Testis (tissue), 3 donors: Measurements from ENCODE around the gene CDRT4. TPM values are rescaled to one million over a fixed set of nuclear protein-coding genes. Genes with fewer than 3 reads are reported as not detected.

ENCODE experiments used
- DNase-seq: peaks from one replicate; pipeline ENCODE4 v3.0.0-alpha.2; 2019
- H3K27ac ChIP-seq, 2 donors: fragments of 200-600 bp; sonication (generic); one replicate each; pipeline ENCODE4 v1.5.1; 2019
- H3K27me3 ChIP-seq: fragments of 200-600 bp; sonication (generic); one replicate; pipeline ENCODE4 v1.5.1; 2019
- H3K36me3 ChIP-seq: fragments of 200-600 bp; sonication (generic); one replicate; pipeline ENCODE4 v1.5.1; 2017; ENCODE audit warnings: low read depth; ENCODE audit errors: missing control alignments
- H3K4me1 ChIP-seq: fragments of 200-600 bp; sonication (generic); one replicate; pipeline ENCODE4 v1.5.1; 2019
- H3K4me3 ChIP-seq, 2 donors: fragments of 200-600 bp; sonication (generic); one replicate each; pipeline ENCODE4 v1.5.1; 2017 to 2019
- H3K9me3 ChIP-seq: fragments of 200-600 bp; sonication (generic); one replicate; pipeline ENCODE4 v1.5.1; 2017
- POLR2A ChIP-seq: fragments of 450-650 bp; IDR thresholded peaks from one replicate; pipeline ENCODE4 v1.6.1; 2017; ENCODE audit warnings: antibody characterized with exemption, mild to moderate bottlenecking, moderate library complexity
- WGBS, 2 donors: methylation state at CpG; one replicate each; pipeline ENCODE4 v1.1.5; 2018; 5-methylcytosine and 5-hydroxymethylcytosine counted together
- intact Hi-C: fragments of 100-400 bp; cut with DNase I; formaldehyde crosslinking; loops from one replicate; pipeline ENCODE4 v1.15.1; 2023; ENCODE audit warnings: low total_unique reads
- polyA plus RNA-seq: library from polyadenylated mRNA; stranded (reverse); fragments of 350-450 nt; fragmentation: Illumina TruSeq; extraction: RNeasy Lipid Tissue Mini Kit (QIAGEN cat#74804); gene quantifications from one replicate; pipeline ENCODE4 v1.2.3, GENCODE V29; 2014; ENCODE audit warnings: low read depth, low replicate concordance; ENCODE audit not compliant: insufficient read depth
- total RNA-seq, 2 donors: library from RNA; depleted of rRNA; stranded (reverse); fragments of >200 nt; gene quantifications; one replicate each; pipeline ENCODE4 v1.2.3, GENCODE V29; 2016
- TF ChIP-seq, protein P1 (sequence below), 3 experiments: fragments of 450-650 bp in 2 of 3; fragments of 200-600 bp in 1 of 3; sonication (generic) in 1 of 3; IDR thresholded peaks; one replicate each; pipeline ENCODE4 v1.5.1; 2016 to 2019; ENCODE audit warnings: antibody characterized with exemption in 3 of 3, mild to moderate bottlenecking in 2 of 3, moderate library complexity in 1 of 3

The CDRT4 gene
- total and polyA plus RNA-seq, 3 donors from 2014 or later, result 11.7 to 30.2 (median 28.3) TPM

DNA sequence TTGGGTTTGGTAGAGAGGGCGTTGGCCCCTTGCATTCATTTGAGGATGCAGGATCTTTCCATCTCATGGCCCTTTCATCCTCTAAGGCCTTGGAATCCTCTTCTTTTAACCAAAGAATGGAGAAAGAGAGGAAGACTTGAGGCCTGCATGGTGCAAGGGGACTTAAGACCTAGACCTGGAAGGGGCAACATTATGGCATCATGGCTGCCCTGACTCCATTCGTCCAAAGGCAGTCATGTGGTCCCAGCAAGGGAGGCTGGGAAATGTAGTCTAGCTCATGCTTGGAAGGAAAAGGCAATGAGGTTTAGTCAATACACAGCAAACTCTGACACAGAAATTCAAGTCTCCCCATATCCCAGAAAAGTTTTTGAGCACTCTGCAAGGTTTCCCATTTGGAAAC lies 30.7 kb upstream of the CDRT4 start:
- intact Hi-C loops, result no loop called here

DNA sequence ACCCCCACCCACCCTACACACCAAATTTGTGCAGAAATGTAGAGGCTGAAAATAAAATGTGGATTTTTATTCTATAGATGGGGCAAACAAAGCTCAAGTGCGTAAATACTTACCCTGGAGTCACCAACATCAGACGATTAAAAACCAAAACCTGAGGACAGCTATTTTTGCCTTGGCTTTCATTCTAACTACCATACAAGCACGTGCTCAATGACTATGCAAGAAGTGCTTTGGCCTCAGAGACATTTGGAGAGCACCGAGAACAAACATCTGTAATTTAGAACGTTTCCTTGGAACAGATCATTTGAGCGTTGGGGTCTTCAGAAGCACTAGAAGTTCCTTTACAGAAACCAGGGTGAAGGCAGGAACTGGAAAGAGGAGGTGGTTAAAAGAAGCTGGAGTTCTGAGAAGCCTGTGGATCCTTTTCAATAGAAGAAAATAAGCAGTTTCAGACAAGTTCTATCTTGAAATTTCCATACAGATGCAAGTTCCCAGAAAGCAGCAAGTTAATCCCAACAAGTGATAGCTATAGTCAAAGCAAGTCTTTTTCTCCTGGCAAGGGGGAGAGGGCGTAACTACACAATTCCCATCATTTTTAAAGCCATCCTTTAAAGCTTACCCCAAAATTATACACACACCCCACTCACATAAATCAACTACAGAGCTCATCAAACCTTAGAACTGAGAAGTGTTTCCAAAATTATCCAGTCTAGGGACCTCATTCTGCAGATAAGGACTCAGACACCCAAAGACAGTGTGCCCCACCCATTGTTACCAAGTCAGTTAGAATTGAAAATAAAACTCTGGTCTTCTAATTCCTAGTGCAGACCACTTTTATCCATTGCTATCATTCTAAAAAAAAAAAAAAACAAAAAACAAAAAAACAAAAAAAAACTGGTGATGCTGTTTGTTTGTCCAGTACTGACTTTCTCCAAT lies 29.6 kb upstream of the CDRT4 start:
- WGBS, 2 donors, result 64 to 73% methylated on average over 7 of the region's 7 CpGs
- peak overlapping the region in 1 of 2 donors; percentile 41 for H3K27ac ChIP-seq

More for the DNA sequence above, 30.7 kb upstream of the CDRT4 start:
- H3K9me3 ChIP-seq, result no peaks in the 10 kb centered on the region
- peak; percentile 41 for DNase-seq
- no peak overlapping the region for H3K27ac ChIP-seq
- no peaks in the 10 kb centered on the region for H3K36me3 ChIP-seq
- H3K4me3 ChIP-seq, result no peak overlapping the region
- 85 to 91% methylated on average over 2 of the region's 2 CpGs for WGBS, 2 donors
- TF ChIP-seq POLR2A, result no peak
- TF ChIP-seq, protein P1, sequence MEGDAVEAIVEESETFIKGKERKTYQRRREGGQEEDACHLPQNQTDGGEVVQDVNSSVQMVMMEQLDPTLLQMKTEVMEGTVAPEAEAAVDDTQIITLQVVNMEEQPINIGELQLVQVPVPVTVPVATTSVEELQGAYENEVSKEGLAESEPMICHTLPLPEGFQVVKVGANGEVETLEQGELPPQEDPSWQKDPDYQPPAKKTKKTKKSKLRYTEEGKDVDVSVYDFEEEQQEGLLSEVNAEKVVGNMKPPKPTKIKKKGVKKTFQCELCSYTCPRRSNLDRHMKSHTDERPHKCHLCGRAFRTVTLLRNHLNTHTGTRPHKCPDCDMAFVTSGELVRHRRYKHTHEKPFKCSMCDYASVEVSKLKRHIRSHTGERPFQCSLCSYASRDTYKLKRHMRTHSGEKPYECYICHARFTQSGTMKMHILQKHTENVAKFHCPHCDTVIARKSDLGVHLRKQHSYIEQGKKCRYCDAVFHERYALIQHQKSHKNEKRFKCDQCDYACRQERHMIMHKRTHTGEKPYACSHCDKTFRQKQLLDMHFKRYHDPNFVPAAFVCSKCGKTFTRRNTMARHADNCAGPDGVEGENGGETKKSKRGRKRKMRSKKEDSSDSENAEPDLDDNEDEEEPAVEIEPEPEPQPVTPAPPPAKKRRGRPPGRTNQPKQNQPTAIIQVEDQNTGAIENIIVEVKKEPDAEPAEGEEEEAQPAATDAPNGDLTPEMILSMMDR (IDR thresholded peaks at IDR 0.05), result no peak
- peaks cover 9% of the 10 kb centered on the region for H3K4me1 ChIP-seq
- no peaks in the 10 kb centered on the region for H3K27me3 ChIP-seq

DNA sequence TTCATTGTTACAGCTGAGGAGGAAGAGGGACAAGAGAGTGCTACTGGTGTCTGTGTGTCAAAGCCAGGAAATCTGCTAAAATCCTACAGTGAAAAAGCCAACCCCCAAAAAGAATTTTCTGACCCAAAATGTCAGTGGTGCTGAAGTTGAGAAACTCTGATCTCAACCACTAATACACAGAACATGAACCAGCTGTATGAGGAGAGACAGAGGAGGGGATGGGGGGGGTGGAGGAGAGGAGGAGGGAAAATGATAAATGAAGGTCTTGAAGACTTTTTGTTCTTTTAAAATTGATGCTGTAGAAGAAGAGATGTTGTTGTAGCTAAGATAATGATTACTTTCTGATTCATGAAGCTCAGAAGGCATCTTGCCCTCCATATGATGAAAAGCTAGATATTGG lies 27.4 kb upstream of the CDRT4 start:
- H3K9me3 ChIP-seq, result no peaks in the 10 kb centered on the region
- DNase-seq, result no peak
- no peak overlapping the region for H3K27ac ChIP-seq
- H3K36me3 ChIP-seq, result no peaks in the 10 kb centered on the region
- no peak for TF ChIP-seq POLR2A
- TF ChIP-seq, protein P1 (IDR thresholded peaks at IDR 0.05), result no peak
- no peaks in the 10 kb centered on the region for H3K27me3 ChIP-seq
- H3K4me1 ChIP-seq, result no peaks in the 10 kb centered on the region
- intact Hi-C loops, result no loop called here
- H3K4me3 ChIP-seq, result no peak overlapping the region

More for the DNA sequence above, 29.6 kb upstream of the CDRT4 start:
- no peaks in the 10 kb centered on the region for H3K36me3 ChIP-seq
- H3K4me1 ChIP-seq, result peaks cover 5% of the 10 kb centered on the region
- H3K4me3 ChIP-seq, result no peak overlapping the region
- intact Hi-C loops, result no loop called here
- no peak for TF ChIP-seq POLR2A
- TF ChIP-seq, protein P1 (IDR thresholded peaks at IDR 0.05), result no peak
- no peak for DNase-seq
- H3K9me3 ChIP-seq, result no peaks in the 10 kb centered on the region
- H3K27me3 ChIP-seq, result no peaks in the 10 kb centered on the region

DNA sequence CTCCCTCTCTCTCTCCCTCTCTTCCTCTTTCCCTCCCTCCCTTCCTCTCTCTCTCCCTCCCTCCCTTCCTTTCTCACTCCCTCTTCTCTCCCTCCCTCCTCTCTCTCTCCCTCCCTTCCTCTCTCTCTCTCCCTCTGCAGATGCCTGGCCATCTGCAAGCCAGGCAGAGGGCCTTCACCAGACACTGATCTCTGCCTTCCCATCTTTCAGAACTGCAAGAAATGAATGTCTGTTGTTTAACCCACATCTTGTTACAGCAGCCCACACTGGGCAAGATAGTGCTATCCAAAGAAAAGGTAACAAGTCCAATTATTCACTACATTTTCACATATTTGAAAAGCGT lies 26.2 kb upstream of the CDRT4 start:
- TF ChIP-seq, protein P1 (IDR thresholded peaks at IDR 0.05), result no peak
- DNase-seq, result no peak
- intact Hi-C loops, result no loop called here
- Histone ChIP-seq H3K36me3 (no peaks in the 10 kb centered on the region), H3K4me3 (no peak overlapping the region), H3K27me3 (no peaks in the 10 kb centered on the region), H3K27ac (no peak overlapping the region), H3K4me1 (no peaks in the 10 kb centered on the region), H3K9me3 (no peaks in the 10 kb centered on the region)
- WGBS, 2 donors, result 5 to 59% methylated on average over 1 of the region's 1 CpG
